ENCODE results near the gene NDUFAF2.

Gene NDUFAF2

DNA sequence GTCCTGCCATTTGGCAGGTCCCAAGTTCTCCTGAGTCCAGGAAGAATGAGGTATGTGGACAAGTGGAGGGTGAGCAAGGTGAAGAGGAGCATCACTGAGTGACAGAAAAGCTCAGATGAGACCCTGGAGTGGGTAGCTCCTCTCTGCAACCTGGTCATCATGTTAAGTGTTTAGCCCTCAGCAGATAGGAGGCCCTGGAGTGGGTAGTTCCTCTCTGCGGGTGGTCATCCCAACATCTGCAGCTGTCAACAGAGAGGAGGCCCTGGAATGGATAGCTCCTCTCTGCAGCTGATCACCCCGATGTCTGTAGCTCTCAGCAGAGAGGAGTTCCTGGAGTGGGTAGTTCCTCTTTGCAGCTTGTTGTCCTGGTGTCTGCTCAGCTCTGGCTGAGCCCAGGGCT lies 48.4 kb downstream of the NDUFAF2 start:
- Mint-ChIP-seq H3K4me1 (no peaks in the 10 kb centered on the region), H3K4me3 (no peak overlapping the region), H3K36me3 (ENCODE audit: low read depth) (peaks cover 40% of the 10 kb centered on the region), H3K9me3 (peaks cover 46% of the 10 kb centered on the region), H3K27me3 (ENCODE audit: low read depth, poor library complexity) (no peaks in the 10 kb centered on the region), H3K27ac (no peak overlapping the region)
- no peak for DNase-seq
- TF ChIP-seq, protein P1, sequence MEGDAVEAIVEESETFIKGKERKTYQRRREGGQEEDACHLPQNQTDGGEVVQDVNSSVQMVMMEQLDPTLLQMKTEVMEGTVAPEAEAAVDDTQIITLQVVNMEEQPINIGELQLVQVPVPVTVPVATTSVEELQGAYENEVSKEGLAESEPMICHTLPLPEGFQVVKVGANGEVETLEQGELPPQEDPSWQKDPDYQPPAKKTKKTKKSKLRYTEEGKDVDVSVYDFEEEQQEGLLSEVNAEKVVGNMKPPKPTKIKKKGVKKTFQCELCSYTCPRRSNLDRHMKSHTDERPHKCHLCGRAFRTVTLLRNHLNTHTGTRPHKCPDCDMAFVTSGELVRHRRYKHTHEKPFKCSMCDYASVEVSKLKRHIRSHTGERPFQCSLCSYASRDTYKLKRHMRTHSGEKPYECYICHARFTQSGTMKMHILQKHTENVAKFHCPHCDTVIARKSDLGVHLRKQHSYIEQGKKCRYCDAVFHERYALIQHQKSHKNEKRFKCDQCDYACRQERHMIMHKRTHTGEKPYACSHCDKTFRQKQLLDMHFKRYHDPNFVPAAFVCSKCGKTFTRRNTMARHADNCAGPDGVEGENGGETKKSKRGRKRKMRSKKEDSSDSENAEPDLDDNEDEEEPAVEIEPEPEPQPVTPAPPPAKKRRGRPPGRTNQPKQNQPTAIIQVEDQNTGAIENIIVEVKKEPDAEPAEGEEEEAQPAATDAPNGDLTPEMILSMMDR (IDR thresholded peaks at IDR 0.05) = no peak

DNA sequence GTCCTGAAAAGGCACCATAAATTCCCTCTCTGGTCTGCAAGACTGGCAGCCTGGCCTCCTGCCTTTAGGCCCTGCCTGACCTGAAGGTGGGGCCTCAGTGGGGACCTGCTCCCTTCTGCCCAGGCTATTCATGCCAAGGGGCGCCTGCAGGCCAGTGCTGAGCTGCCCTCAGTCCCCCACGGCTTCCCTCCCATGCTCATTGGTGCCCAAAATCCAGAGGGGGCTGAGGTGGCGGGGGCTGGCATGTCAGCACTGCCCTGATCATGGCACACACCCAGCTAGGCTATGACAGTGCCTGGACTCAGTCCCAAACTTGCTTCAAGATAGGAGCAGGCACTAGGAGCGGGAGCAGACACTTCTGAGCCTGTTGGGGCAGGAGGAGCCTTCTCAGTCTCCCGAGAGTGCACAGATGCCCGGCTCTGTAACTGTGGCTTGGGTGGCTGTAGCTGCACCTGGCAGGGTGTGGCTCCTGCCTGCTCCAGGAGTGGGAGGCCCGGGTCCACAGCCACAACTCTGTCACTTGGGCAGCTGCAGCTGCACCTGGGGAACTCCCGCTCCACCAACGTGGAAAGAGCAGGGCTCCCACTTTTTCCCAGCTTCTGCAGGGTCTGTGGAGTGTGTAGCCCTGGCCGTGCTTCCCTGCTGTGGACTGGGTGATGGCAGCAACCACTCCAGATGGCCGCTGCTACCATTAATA lies 49.0 kb downstream of the NDUFAF2 start:
- Mint-ChIP-seq H3K9me3 (peaks cover 41% of the 10 kb centered on the region), H3K27me3 (ENCODE audit: low read depth, poor library complexity) (no peaks in the 10 kb centered on the region), H3K36me3 (ENCODE audit: low read depth) (peaks cover 37% of the 10 kb centered on the region), H3K4me1 (no peaks in the 10 kb centered on the region), H3K27ac (no peak overlapping the region), H3K4me3 (no peak overlapping the region)
- TF ChIP-seq, protein P1 (IDR thresholded peaks at IDR 0.05) = no peak
- DNase-seq = no peak

DNA sequence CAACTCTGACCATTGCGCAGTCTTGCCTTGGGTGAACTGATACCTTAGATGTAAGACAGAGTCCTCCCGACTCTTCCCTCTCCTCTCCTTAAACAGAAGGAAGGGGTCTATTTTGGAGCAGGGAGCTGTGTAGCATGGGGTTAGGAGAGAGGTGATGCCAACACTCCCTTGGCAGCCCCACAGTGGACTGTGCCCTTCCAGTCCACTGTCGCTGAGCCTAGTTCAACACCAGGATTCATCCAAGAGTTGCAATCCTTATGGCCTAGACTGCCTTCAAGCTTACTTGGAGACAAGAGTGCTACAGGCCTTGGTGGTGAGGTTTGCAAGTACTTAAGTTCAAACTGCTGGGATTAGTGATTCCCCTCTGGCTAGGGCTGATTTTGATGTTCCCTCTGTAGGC lies 51.4 kb downstream of the NDUFAF2 start:
- H3K27me3 Mint-ChIP-seq (ENCODE audit: low read depth, poor library complexity) = no peaks in the 10 kb centered on the region
- H3K9me3 Mint-ChIP-seq = peaks cover 27% of the 10 kb centered on the region
- no peak overlapping the region for H3K4me3 Mint-ChIP-seq
- DNase-seq = no peak
- no peaks in the 10 kb centered on the region for H3K4me1 Mint-ChIP-seq
- H3K36me3 Mint-ChIP-seq (ENCODE audit: low read depth) = peaks cover 25% of the 10 kb centered on the region
- TF ChIP-seq, protein P1 (IDR thresholded peaks at IDR 0.05) = no peak
- no peak overlapping the region for H3K27ac Mint-ChIP-seq

DNA sequence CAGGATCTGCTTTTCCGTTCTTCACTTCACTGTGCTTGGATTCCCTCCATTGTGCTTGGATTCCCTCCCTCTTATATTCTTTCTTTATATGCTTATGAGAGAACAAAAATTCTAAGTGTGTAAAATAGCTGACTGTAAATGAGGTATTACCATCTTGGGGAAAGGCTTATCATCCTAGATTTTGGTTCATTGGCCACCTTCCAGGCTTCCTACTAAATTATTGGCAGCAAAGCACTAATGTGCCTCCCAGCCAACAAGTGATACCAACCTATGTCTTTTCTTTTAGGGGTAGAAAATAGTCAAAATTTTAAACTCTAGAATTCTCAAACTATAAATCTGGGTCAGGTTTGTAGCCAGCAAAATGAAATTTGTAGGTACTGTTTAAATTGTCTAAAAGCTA lies 52.7 kb downstream of the NDUFAF2 start:
- Mint-ChIP-seq H3K4me3 (no peak overlapping the region), H3K36me3 (ENCODE audit: low read depth) (peaks cover 12% of the 10 kb centered on the region), H3K4me1 (no peaks in the 10 kb centered on the region), H3K27me3 (ENCODE audit: low read depth, poor library complexity) (no peaks in the 10 kb centered on the region), H3K9me3 (peaks cover 15% of the 10 kb centered on the region), H3K27ac (no peak overlapping the region)
- DNase-seq = no peak
- TF ChIP-seq, protein P1 (IDR thresholded peaks at IDR 0.05) = no peak

DNA sequence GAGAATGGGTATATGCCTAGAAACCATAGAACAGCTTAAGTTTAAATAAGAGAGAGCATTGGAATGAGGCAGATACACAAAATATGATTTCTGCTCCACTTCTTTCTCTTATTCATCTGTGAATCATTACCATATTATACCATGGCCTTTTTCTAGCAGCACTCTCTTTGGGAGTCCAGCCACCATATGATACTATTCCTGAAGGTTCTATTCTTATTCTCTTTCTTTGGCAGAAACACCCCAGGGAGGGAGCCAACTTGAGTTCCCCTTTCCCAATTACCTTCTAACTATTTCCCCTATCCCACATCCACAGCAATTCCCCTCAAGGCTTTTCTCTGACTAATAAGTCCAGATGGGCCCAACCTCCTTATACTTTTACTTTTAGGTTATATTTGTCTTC lies 55.9 kb downstream of the NDUFAF2 start:
- Mint-ChIP-seq H3K9me3 (peaks cover 5% of the 10 kb centered on the region), H3K4me1 (no peaks in the 10 kb centered on the region), H3K36me3 (ENCODE audit: low read depth) (no peaks in the 10 kb centered on the region), H3K4me3 (no peak overlapping the region), H3K27me3 (ENCODE audit: low read depth, poor library complexity) (no peaks in the 10 kb centered on the region), H3K27ac (no peak overlapping the region)
- no peak for DNase-seq
- TF ChIP-seq, protein P1 (IDR thresholded peaks at IDR 0.05) = no peak

DNA sequence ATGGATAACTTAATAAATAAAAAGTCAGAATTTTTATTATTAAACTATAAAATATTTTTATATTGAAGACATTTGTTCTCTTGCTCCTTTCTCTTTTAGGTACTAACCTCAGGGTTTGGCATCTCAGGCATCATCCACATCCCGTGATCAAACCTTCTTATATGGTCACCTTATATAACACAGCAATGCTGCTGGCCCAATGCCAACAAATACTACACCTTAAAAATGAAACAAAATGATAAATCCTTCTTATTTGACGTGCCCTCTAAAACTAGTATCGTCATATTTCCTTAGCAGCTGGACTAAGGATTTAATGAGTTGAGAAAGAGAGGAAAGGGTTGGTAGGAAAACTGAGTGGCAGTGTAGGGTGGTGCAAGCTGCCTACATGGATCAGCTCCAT lies 56.6 kb downstream of the NDUFAF2 start:
- no peak overlapping the region for H3K27ac Mint-ChIP-seq
- H3K36me3 Mint-ChIP-seq (ENCODE audit: low read depth) = no peaks in the 10 kb centered on the region
- no peak overlapping the region for H3K4me3 Mint-ChIP-seq
- H3K27me3 Mint-ChIP-seq (ENCODE audit: low read depth, poor library complexity) = no peaks in the 10 kb centered on the region
- no peak for DNase-seq
- TF ChIP-seq, protein P1 (IDR thresholded peaks at IDR 0.05) = no peak
- peaks cover 5% of the 10 kb centered on the region for H3K9me3 Mint-ChIP-seq
- H3K4me1 Mint-ChIP-seq = no peaks in the 10 kb centered on the region
